GM23338 (cell line): Measurements from ENCODE around the gene CYSLTR1. TPM values are rescaled to one million over a fixed set of nuclear protein-coding genes. Genes with fewer than 3 reads are reported as not detected.

ENCODE experiments used
- CREB1 ChIP-seq: fragments of 250-450 bp; sonication (Bioruptor Pico); IDR thresholded peaks from 2 replicates; pipeline ENCODE4 v1.5.0; 2020; ENCODE audit warnings: low read depth, mild to moderate bottlenecking, moderate library complexity
- EZH2 ChIP-seq: fragments of 200-600 bp; sonication (generic); IDR thresholded peaks from one replicate; pipeline ENCODE4 v1.8.0; 2017; ENCODE audit warnings: antibody characterized with exemption, mild to moderate bottlenecking, low read depth; ENCODE audit not compliant: unreplicated experiment
- EZH2phosphoT487 ChIP-seq: fragments of 200-600 bp; sonication (generic); IDR thresholded peaks from one replicate; pipeline ENCODE4 v1.8.1; 2018; ENCODE audit warnings: antibody characterized with exemption; ENCODE audit not compliant: unreplicated experiment
- NANOG ChIP-seq: IDR thresholded peaks from 2 replicates; pipeline ENCODE4 v1.6.1; 2016; ENCODE audit warnings: antibody characterized with exemption, borderline replicate concordance
- POLR2AphosphoS5 ChIP-seq: IDR thresholded peaks from 2 replicates; pipeline ENCODE4 v1.6.1; 2016; ENCODE audit warnings: antibody characterized with exemption, low read depth
- STAT1 ChIP-seq: IDR thresholded peaks from one replicate; pipeline ENCODE4 v1.6.1; 2016; ENCODE audit warnings: antibody characterized with exemption; ENCODE audit not compliant: unreplicated experiment
- polyA plus RNA-seq: library from polyadenylated mRNA; unstranded; fragments of >200 nt; fragmentation: Nextera tagmentation; extraction: Ambion mirVana; gene quantifications from 2 replicates; pipeline ENCODE4 v1.2.1, GENCODE V29; 2016
- total RNA-seq: library from RNA; depleted of rRNA; stranded (reverse); fragments of >200 nt; shearing (Covaris generic); gene quantifications from 2 replicates; pipeline ENCODE4 v1.2.3, GENCODE V29; 2014
- TF ChIP-seq, protein P1 (sequence below): fragments of 250-450 bp; sonication (Bioruptor Pico); IDR thresholded peaks from 2 replicates; pipeline ENCODE4 v1.5.0; 2020; ENCODE audit warnings: mild to moderate bottlenecking, moderate library complexity
- TF ChIP-seq, protein P2 (sequence below): IDR thresholded peaks from 2 replicates; pipeline ENCODE4 v1.6.1; 2016; ENCODE audit warnings: antibody characterized with exemption
- TF ChIP-seq, protein P3 (sequence below), 2 experiments: fragments of 200-600 bp in 1 of 2; sonication (generic) in 1 of 2; conservative IDR thresholded peaks; 2 replicates each; pipeline versions ENCODE4 v1.5.1 to v1.6.1; 2016 to 2017; ENCODE audit warnings: antibody characterized with exemption in 2 of 2, low read depth in 2 of 2, mild to moderate bottlenecking in 2 of 2, moderate library complexity in 1 of 2

Gene CYSLTR1
- total and polyA plus RNA-seq, 2 experiments from 2014 or later = not detected

DNA sequence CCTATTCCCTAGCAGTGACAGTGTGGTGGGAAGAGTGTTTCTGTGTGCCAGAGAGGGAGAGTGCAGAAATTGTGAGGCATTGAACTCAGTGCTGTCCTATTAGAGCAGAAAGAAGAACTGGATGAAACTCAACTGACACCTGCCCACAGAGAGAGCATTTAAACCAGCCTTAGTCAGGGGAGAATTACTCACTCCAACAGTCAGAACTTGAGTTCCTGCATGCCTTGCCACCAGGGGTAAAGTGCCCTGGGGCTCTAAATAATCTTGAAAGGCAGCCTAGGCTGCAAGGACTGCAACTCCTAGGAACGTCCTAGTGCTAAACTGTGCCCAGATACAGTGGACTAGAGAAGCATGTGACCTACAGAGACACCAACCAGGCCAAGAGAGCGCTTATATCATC, 12.8 kb downstream of the CYSLTR1 start (continued):
- TF ChIP-seq, protein P1, sequence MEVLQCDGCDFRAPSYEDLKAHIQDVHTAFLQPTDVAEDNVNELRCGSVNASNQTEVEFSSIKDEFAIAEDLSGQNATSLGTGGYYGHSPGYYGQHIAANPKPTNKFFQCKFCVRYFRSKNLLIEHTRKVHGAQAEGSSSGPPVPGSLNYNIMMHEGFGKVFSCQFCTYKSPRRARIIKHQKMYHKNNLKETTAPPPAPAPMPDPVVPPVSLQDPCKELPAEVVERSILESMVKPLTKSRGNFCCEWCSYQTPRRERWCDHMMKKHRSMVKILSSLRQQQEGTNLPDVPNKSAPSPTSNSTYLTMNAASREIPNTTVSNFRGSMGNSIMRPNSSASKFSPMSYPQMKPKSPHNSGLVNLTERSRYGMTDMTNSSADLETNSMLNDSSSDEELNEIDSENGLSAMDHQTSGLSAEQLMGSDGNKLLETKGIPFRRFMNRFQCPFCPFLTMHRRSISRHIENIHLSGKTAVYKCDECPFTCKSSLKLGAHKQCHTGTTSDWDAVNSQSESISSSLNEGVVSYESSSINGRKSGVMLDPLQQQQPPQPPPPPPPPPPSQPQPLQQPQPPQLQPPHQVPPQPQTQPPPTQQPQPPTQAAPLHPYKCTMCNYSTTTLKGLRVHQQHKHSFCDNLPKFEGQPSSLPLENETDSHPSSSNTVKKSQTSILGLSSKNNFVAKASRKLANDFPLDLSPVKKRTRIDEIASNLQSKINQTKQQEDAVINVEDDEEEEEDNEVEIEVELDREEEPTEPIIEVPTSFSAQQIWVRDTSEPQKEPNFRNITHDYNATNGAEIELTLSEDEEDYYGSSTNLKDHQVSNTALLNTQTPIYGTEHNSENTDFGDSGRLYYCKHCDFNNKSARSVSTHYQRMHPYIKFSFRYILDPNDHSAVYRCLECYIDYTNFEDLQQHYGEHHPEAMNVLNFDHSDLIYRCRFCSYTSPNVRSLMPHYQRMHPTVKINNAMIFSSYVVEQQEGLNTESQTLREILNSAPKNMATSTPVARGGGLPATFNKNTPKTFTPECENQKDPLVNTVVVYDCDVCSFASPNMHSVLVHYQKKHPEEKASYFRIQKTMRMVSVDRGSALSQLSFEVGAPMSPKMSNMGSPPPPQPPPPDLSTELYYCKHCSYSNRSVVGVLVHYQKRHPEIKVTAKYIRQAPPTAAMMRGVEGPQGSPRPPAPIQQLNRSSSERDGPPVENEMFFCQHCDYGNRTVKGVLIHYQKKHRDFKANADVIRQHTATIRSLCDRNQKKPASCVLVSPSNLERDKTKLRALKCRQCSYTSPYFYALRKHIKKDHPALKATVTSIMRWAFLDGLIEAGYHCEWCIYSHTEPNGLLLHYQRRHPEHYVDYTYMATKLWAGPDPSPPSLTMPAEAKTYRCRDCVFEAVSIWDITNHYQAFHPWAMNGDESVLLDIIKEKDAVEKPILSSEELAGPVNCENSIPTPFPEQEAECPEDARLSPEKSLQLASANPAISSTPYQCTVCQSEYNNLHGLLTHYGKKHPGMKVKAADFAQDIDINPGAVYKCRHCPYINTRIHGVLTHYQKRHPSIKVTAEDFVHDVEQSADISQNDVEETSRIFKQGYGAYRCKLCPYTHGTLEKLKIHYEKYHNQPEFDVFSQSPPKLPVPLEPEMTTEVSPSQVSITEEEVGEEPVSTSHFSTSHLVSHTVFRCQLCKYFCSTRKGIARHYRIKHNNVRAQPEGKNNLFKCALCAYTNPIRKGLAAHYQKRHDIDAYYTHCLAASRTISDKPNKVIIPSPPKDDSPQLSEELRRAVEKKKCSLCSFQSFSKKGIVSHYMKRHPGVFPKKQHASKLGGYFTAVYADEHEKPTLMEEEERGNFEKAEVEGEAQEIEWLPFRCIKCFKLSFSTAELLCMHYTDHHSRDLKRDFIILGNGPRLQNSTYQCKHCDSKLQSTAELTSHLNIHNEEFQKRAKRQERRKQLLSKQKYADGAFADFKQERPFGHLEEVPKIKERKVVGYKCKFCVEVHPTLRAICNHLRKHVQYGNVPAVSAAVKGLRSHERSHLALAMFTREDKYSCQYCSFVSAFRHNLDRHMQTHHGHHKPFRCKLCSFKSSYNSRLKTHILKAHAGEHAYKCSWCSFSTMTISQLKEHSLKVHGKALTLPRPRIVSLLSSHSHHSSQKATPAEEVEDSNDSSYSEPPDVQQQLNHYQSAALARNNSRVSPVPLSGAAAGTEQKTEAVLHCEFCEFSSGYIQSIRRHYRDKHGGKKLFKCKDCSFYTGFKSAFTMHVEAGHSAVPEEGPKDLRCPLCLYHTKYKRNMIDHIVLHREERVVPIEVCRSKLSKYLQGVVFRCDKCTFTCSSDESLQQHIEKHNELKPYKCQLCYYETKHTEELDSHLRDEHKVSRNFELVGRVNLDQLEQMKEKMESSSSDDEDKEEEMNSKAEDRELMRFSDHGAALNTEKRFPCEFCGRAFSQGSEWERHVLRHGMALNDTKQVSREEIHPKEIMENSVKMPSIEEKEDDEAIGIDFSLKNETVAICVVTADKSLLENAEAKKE (CRISPR knock-in tag) = no peak
- TF ChIP-seq, protein P2, sequence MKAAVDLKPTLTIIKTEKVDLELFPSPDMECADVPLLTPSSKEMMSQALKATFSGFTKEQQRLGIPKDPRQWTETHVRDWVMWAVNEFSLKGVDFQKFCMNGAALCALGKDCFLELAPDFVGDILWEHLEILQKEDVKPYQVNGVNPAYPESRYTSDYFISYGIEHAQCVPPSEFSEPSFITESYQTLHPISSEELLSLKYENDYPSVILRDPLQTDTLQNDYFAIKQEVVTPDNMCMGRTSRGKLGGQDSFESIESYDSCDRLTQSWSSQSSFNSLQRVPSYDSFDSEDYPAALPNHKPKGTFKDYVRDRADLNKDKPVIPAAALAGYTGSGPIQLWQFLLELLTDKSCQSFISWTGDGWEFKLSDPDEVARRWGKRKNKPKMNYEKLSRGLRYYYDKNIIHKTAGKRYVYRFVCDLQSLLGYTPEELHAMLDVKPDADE = no peak
- TF ChIP-seq POLR2AphosphoS5 = no peak
- no peak for TF ChIP-seq EZH2
- no peak for TF ChIP-seq STAT1
- TF ChIP-seq CREB1 (CRISPR knock-in tag) = no peak
- TF ChIP-seq, protein P3, sequence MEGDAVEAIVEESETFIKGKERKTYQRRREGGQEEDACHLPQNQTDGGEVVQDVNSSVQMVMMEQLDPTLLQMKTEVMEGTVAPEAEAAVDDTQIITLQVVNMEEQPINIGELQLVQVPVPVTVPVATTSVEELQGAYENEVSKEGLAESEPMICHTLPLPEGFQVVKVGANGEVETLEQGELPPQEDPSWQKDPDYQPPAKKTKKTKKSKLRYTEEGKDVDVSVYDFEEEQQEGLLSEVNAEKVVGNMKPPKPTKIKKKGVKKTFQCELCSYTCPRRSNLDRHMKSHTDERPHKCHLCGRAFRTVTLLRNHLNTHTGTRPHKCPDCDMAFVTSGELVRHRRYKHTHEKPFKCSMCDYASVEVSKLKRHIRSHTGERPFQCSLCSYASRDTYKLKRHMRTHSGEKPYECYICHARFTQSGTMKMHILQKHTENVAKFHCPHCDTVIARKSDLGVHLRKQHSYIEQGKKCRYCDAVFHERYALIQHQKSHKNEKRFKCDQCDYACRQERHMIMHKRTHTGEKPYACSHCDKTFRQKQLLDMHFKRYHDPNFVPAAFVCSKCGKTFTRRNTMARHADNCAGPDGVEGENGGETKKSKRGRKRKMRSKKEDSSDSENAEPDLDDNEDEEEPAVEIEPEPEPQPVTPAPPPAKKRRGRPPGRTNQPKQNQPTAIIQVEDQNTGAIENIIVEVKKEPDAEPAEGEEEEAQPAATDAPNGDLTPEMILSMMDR (conservative IDR thresholded peaks at IDR 0.05; ENCODE audit: low read depth in 2 of 2) = no peak
- TF ChIP-seq NANOG = no peak
- no peak for TF ChIP-seq EZH2phosphoT487
